KG1 (cell line): ENCODE measurements around the gene UBE4A.

Experiments used
- DNase-seq: peaks from one replicate; lab custom pipeline; 2025; lab: John Stamatoyannopoulos, UW

Gene UBE4A

DNA sequence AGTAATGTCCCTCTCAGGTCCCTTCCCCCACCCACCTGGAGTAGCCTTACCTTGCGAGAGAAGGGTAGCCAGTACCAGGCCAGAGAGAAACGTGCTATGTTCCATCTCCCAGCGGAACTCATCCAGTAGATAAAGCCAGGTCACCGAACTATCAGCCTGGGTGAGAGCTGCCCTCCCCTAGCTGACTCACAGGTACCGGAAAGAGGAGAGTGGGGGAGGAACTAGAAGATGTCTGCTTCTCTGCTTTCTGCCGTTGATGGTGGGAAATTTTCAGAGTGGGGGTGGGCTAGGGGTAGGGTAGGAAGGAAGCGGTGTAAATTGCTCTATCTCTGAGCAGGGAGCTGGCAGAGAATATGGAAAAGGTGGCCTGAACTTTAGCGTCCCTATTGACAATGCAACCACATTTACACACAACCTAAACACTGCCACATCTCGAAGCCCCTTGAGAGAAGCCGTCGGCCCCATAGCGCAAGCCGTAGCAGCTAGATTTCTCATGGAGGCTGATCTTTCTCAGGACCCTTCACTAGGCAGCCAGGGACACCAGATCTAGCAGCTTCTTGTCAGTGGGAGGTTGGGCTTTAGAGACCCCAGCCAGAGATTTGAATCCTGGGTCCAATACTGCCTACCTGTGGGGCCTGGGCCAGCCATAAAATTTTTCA is 16.8 kb upstream of the UBE4A start, which contains the start of gene CD3D:
CD3D (minus strand) TSS at position 203 of the 659 bp plus-strand sequence; CDS start at position 105, 98 bp downstream.
- DNase-seq = no peak

- no peak for DNase-seq
Measured at GRCh38 chr11:118343248-118343647, 16.2 kb upstream of the UBE4A start.

DNA sequence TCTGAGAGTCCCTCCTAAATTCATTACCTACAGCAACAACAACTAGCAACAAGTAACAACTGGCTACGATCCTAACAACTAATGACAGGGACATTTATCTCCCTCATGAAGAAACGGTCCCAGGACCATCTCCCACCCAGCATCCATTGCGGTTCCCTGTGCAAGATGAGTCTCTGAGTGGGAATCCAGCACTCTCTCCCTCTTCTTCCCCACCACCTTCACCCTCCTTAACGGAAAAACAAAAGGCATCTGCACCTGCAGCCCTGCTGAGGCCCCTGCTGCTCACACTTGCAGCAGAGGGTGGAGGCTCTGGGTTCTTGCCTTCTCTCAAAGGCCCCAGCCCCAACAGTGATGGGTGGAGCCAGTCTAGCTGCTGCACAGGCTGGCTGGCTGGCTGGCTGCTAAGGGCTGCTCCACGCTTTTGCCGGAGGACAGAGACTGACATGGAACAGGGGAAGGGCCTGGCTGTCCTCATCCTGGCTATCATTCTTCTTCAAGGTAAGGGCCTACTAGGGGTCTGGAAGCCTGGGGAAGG is 15.4 kb upstream of the UBE4A start, which contains the start of gene CD3G:
CD3G (plus strand) TSS at position 364 of the 535 bp plus-strand sequence; CDS start at position 444, 80 bp downstream.
- DNase-seq = no peak

DNA sequence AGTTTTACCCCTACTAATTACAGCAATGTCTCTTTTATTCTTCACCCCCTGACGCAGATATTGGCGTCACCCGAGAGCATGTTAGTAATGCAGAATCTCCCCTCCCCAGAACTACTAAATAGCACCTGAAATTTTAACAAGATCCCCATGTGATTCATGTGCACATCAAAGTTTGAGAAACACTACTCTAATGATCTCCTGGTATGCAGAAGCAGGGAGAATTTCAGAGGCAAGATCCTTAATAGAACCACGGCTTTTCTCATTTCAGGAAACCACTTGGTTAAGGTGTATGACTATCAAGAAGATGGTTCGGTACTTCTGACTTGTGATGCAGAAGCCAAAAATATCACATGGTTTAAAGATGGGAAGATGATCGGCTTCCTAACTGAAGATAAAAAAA is 9.9 kb upstream of the UBE4A start:
- no peak for DNase-seq

DNA sequence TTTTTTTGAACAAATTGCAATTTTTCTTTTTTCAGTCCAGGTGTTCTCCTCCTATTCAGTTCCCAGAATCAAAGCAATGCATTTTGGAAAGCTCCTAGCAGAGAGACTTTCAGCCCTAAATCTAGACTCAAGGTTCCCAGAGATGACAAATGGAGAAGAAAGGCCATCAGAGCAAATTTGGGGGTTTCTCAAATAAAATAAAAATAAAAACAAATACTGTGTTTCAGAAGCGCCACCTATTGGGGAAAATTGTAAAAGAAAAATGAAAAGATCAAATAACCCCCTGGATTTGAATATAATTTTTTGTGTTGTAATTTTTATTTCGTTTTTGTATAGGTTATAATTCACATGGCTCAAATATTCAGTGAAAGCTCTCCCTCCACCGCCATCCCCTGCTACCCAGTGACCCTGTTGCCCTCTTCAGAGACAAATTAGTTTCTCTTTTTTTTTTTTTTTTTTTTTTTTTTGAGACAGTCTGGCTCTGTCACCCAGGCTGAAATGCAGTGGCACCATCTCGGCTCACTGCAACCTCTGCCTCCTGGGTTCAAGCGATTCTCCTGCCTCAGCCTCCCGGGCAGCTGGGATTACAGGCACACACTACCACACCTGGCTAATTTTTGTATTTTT is 6.2 kb upstream of the UBE4A start:
- peak; percentile 78 for DNase-seq

DNA sequence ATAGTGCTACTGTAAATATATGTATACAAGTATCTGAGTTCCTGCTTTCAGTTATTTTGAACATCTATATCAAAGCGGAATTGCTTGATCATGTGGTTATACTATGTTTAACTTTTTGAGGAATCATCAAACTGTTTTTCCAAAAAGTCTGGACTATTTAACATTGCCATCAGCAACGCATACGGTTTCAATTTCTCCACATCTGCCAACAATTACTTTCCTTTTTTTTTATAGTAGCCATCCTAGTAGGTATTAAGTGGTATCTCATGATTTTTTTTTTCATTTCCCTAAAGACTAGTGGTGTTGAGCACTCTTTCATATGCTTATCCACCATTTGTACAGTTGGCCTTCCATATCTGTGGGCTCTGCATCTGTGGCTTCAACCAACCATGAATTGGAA is 1.3 kb upstream of the UBE4A start:
- no peak for DNase-seq

- no peak for DNase-seq
Measured at GRCh38 chr11:118364956-118365615, 5.7 kb downstream of the UBE4A start.

- DNase-seq = no peak
Measured at GRCh38 chr11:118366287-118366686, 6.9 kb downstream of the UBE4A start.

DNA sequence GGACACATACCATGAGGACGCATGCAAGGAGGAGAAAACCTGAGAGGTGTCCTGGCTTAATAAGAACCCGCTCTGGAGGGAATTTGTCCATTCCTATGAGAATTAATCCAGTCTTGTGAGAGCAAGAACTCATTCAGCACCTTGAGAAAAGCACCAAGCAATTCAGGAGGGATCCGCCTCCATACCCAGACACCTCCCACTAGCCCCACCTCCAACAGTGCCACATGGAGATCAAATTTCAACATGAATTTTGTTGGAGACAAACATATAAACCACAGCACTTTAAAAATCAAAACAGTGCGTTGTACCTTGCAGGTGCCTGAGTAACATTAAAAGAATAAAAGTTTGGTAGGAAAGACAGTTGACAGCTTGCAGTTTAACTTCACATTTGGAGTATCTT is 11.4 kb downstream of the UBE4A start:
- DNase-seq = no peak

DNA sequence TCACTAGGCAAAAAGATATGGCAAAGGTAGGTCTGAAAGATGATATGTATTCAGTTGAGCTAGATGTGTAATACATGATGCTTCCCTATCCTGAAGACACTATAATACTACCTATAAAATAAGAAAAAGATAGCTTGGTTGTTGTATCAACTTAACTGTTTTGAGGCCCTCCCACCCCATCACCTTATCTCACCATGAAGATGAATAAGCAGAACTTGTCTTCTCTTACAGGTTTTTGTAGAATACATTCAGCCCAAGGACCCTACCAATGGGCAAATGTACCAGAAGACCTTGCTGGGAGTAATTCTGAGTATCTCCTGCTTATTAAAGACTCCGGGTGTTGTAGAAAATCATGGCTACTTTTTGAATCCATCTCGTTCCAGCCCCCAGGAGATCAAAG is 13.9 kb downstream of the UBE4A start:
- no peak for DNase-seq

GRCh38 chr11:118373871-118374270 is 14.5 kb downstream of the UBE4A start:
- DNase-seq = no peak

GRCh38 chr11:118374729-118375128 is 15.3 kb downstream of the UBE4A start:
- DNase-seq = no peak

DNA sequence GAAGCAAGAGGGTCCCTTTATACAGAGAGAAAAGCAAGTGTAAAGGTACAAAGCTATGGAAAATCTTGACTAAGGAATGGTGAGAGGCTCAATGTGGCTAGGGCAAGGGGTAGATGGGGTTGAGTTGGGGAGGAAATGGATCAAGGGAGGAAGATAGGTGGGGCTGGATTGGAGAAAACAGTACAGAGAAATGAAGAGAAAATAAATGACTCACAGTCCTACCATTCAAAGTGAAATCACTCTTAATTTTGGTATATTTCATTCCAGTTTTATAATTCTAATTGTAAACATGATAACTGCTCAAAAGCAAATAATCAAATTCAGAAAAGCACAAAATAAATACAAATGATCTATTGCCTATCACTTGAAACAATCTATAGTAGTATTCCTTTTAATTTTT is 16.6 kb downstream of the UBE4A start:
- DNase-seq = no peak

DNA sequence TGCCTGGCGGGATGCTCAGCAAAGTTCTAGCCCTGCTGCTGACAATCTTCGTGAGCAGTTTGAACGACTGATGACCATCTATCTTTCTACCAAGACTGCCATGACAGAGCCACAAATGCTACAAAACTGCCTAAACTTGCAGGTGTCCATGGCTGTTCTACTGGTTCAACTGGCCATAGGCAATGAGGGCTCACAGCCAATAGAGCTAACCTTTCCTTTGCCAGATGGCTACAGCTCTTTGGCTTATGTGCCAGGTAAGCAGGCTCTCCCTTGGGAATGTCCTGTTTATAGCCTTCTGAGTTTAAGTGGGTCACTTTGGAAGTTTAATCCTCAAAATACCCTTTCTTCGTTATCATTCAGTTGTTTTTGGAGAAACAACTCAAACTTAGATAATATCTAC is 20.1 kb downstream of the UBE4A start:
- no peak for DNase-seq

- no peak for DNase-seq
Measured at GRCh38 chr11:118380571-118380970, 21.2 kb downstream of the UBE4A start.

DNA sequence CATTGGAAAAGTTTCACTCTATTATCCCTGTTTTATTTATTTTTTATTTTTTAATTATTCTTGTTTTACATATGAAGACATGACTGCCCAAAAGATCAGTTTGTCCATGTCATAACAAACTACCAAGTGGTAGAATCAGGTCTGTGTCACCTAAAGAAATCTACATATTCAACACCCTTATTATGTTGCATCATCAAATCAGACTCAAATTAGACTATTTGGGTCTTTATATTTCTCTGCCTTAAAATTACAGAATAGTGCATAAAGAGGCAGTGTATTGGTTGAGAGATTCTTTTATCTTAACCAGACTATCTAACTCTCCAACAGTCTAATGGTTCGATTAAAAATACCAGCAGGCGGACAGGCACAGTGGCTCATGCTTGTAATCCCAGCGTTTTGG is 23.6 kb downstream of the UBE4A start:
- DNase-seq = no peak

DNA sequence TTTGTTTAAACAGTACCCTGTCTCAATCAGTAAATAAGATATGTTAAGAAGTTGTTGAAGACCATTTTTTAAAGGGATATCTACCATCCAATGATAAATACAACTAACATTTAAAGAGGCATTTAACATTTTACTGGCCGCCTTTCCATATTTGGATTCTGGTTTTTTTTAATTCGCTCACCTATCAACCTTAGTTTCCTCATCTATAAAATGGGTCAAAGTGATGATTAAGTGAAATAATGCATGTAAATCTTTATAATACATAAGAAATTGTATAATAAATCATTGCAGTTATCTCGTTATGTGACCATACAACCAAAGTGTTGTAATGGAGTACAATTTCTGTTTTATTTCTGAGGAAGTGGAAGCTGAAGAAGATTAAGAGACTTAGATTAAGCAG is 24.3 kb downstream of the UBE4A start:
- DNase-seq = no peak

- no peak for DNase-seq
Measured at GRCh38 chr11:118396097-118396501, 36.7 kb downstream of the UBE4A start.

DNA sequence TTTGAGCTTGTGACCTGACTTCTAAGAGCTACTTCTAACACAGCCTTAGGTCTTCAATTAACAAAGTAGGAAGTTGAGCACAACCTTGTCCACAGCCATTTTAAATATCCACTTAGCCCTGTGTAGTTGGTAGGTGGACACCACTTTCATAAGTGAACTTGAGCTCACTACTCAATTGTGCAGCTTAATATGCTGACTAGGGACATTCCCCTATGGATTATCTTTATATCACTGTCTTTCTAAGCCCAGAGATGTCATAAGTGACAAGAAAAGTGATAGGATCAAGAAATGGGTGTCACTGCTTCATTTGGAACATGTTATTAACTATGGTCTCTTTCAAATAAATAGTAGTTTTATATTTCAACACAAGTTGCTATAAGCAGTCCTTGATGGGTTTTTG is 38.0 kb downstream of the UBE4A start:
- DNase-seq = no peak

- no peak for DNase-seq
Measured at GRCh38 chr11:118398791-118399559, 39.6 kb downstream of the UBE4A start.

- peak; percentile 100 for DNase-seq
Measured at GRCh38 chr11:118401151-118401879, 41.9 kb downstream of the UBE4A start, which contains the start of gene ATP5MG. TSS of gene ATP5MG (plus strand) at chr11:118401606. CDS start at chr11:118401666, 60 bp downstream.
